HL-60 (cell line): ENCODE data around the gene ASB10.

ENCODE experiments used
- DNase-seq, 2 experiments: peaks; one replicate each; pipeline ENCODE4 v3.0.0-alpha.2; 2010 to 2020; ENCODE audit warnings: low read depth in 1 of 2, low spot score in 1 of 2
- H3K27ac ChIP-seq: fragments of 250-450 bp; sonication (Bioruptor Pico); replicated peaks from 2 replicates; pipeline ENCODE4 v1.5.1; 2020; ENCODE audit warnings: mild to moderate bottlenecking, moderate library complexity
- H3K27me3 ChIP-seq: fragments of 250-450 bp; sonication (Bioruptor Pico); 2 replicates; pipeline ENCODE4 v1.5.1; 2021; ENCODE audit warnings: mild to moderate bottlenecking, moderate library complexity; ENCODE audit not compliant: insufficient read depth, poor library complexity, severe bottlenecking
- H3K4me3 ChIP-seq: replicated peaks from 2 replicates; pipeline ENCODE4 v1.5.1; 2011; ENCODE audit warnings: mild to moderate bottlenecking, control low read depth, low read length; ENCODE audit not compliant: insufficient read depth
- GABPA ChIP-seq: IDR thresholded peaks from 2 replicates; pipeline ENCODE4 v1.6.1; 2012; ENCODE audit warnings: low read depth
- POLR2AphosphoS5 ChIP-seq: IDR thresholded peaks from 2 replicates; pipeline ENCODE4 v1.6.1; 2012; ENCODE audit warnings: low read depth
- SPI1 ChIP-seq: IDR thresholded peaks from 2 replicates; pipeline ENCODE4 v1.6.1; 2012; ENCODE audit warnings: low read depth, mild to moderate bottlenecking, borderline replicate concordance
- TF ChIP-seq, protein P1 (sequence below): IDR thresholded peaks from one replicate; pipeline ENCODE4 v1.5.1; 2011; ENCODE audit warnings: low read length, control low read depth, inconsistent platforms; ENCODE audit not compliant: insufficient read depth
- TF ChIP-seq, protein P2 (sequence below): IDR thresholded peaks from 2 replicates; pipeline ENCODE4 v1.6.1; 2012; ENCODE audit warnings: low read depth; ENCODE audit not compliant: insufficient replicate concordance

The ASB10 gene

DNA sequence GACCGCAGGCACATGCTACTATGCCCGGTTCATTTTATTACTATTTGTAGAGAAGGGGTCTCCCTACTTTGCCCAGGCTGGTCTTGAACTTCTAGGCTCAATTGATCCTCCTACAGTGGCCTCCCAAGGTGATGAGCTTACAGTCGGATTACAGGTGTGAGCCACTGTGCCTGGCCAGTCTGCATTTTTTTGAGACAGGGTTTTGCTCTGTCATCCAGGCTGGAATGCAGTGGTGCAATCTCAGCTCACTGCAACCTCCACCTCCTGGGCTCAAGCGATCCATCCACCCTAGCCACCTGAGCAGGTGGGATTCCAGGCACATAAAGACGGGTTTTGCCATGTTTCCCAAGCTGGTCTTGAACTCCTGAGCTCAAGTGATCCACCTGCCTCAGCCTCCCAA, 25.6 kb upstream of the ASB10 start:
- no peak overlapping the region for H3K4me3 ChIP-seq
- no peak for TF ChIP-seq SPI1
- no peak for TF ChIP-seq POLR2AphosphoS5
- TF ChIP-seq, protein P1, sequence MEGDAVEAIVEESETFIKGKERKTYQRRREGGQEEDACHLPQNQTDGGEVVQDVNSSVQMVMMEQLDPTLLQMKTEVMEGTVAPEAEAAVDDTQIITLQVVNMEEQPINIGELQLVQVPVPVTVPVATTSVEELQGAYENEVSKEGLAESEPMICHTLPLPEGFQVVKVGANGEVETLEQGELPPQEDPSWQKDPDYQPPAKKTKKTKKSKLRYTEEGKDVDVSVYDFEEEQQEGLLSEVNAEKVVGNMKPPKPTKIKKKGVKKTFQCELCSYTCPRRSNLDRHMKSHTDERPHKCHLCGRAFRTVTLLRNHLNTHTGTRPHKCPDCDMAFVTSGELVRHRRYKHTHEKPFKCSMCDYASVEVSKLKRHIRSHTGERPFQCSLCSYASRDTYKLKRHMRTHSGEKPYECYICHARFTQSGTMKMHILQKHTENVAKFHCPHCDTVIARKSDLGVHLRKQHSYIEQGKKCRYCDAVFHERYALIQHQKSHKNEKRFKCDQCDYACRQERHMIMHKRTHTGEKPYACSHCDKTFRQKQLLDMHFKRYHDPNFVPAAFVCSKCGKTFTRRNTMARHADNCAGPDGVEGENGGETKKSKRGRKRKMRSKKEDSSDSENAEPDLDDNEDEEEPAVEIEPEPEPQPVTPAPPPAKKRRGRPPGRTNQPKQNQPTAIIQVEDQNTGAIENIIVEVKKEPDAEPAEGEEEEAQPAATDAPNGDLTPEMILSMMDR, result no peak
- TF ChIP-seq GABPA, result no peak
- TF ChIP-seq, protein P2, sequence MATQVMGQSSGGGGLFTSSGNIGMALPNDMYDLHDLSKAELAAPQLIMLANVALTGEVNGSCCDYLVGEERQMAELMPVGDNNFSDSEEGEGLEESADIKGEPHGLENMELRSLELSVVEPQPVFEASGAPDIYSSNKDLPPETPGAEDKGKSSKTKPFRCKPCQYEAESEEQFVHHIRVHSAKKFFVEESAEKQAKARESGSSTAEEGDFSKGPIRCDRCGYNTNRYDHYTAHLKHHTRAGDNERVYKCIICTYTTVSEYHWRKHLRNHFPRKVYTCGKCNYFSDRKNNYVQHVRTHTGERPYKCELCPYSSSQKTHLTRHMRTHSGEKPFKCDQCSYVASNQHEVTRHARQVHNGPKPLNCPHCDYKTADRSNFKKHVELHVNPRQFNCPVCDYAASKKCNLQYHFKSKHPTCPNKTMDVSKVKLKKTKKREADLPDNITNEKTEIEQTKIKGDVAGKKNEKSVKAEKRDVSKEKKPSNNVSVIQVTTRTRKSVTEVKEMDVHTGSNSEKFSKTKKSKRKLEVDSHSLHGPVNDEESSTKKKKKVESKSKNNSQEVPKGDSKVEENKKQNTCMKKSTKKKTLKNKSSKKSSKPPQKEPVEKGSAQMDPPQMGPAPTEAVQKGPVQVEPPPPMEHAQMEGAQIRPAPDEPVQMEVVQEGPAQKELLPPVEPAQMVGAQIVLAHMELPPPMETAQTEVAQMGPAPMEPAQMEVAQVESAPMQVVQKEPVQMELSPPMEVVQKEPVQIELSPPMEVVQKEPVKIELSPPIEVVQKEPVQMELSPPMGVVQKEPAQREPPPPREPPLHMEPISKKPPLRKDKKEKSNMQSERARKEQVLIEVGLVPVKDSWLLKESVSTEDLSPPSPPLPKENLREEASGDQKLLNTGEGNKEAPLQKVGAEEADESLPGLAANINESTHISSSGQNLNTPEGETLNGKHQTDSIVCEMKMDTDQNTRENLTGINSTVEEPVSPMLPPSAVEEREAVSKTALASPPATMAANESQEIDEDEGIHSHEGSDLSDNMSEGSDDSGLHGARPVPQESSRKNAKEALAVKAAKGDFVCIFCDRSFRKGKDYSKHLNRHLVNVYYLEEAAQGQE, result no peak
- H3K27ac ChIP-seq, result no peak overlapping the region
- no peaks in the 10 kb centered on the region for H3K27me3 ChIP-seq
- no peak for DNase-seq

DNA sequence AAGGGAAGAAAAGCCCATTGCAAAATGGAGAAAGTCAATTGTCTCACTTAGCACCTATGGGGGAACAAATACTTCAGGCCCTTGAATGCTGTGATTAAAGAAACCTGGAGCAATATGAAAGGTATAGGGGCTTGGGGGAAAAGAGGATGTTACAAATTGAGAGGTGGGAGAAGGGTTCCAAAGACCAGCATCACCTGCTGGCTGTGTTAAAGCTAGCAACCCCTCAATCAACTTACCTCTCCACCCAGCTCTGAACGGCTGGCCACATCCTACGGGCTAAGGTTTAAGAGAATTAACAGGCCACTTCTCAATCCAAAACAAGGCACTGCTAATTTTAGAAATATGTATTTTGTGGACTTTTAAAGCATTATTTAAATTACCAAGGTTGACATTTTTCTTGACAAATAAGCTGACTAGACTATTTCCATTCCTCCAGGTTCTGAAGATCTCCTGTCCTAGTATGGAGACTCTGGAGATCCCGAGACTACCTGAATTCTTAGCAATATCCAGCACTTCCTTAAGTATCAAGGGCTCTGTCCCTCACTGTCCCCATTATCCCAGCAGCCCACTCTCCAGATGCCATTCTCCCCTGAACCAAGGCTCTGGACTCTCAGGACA, 24.2 kb upstream of the ASB10 start:
- TF ChIP-seq POLR2AphosphoS5, result no peak
- no peak overlapping the region for H3K4me3 ChIP-seq
- no peak for DNase-seq

DNA sequence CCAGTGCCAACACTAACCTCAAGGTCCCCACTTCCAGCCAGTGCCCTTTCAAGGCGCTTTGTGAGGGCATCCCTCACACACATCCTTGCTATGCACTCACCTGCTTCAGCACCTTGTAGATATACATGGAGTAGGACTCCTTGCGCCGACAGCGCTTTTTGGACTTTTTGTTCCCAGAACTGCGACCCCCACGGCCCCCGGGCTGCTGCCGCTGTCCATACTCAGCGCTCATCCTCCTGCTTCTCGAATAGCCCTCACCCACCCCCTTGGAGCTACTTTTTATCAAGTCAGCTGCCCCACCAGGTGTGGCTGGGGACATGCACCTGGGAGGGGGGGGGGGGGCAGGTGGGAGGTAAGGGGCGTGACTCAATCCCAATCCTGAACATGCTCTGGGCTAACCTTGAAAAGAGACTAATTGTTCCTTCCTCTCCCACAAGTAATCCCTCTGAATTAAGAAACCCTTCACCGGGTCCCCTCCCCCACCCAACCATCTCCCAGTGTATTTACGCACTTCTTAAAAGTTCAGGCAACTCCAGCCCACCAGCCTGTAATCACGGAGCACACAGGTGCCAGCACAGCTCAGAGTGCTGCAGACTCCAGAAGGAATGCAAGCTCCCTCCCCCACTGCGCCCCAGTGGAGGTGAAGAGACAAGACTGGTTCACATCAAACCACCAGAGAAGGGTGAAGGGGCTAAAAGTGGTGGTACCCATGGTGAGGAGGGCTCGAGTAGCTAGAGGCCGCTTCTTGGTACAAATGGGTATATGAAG, 23.2 kb upstream of the ASB10 start, which contains the start of gene H2BK1:
H2BK1 (minus strand) TSS at position 402 of the 768 bp plus-strand sequence; CDS start at position 232, 170 bp downstream.
- H3K27me3 ChIP-seq, result no peaks in the 10 kb centered on the region
- no peak within 1 kb of the TSS for H3K27ac ChIP-seq
- no peak for DNase-seq
- TF ChIP-seq GABPA (no peak), SPI1 (no peak), POLR2AphosphoS5 (no peak)
- TF ChIP-seq, protein P1, result no peak
- TF ChIP-seq, protein P2, result no peak
- H3K4me3 ChIP-seq, result no peak within 1 kb of the TSS

More for the DNA sequence above, 24.2 kb upstream of the ASB10 start:
- H3K27me3 ChIP-seq, result no peaks in the 10 kb centered on the region
- H3K27ac ChIP-seq, result no peak overlapping the region

DNA sequence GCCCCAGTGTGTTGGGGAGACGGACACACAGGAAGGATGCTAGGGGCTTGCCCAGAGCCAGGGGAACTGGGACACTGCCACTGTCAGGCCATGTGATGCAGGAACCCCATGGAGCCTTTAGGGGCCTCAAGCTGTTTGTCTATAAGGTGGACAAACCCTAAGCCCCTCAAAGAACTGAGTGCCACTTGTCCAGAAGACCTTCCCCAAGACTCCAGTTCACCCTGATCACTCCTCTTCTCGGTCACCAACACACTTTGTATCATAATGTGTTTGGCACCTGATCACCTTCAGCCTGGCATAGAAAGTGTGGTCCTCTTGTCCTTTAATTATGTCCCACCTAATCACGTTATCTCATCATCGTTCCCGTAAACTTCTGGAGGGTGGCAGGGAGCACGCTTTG, 22.5 kb upstream of the ASB10 start:
- DNase-seq, result no peak
- Histone ChIP-seq H3K27me3 (no peaks in the 10 kb centered on the region), H3K4me3 (no peak overlapping the region), H3K27ac (no peak overlapping the region)
- TF ChIP-seq SPI1, result no peak
- TF ChIP-seq GABPA, result no peak
- no peak for TF ChIP-seq POLR2AphosphoS5
- TF ChIP-seq, protein P1, result no peak
- TF ChIP-seq, protein P2, result no peak
